ENCODE results near the gene FBXW4.
A peak's percentile ranks its signal among the peaks of the same experiment; 100 is the strongest.

Gene FBXW4

GRCh38 chr10:101573885-101574753 lies 120.9 kb downstream of the FBXW4 start:
- DNase-seq = no peak
- in situ Hi-C loops (cut with MboI; ENCODE audit: low pct_unique_long_range_greater_than_20kb, low sequenced_read_pairs) = loop anchor here (25.0 kb wide), 1 partner anchor 287 kb away; no protein-coding TSS in a partner anchor

DNA sequence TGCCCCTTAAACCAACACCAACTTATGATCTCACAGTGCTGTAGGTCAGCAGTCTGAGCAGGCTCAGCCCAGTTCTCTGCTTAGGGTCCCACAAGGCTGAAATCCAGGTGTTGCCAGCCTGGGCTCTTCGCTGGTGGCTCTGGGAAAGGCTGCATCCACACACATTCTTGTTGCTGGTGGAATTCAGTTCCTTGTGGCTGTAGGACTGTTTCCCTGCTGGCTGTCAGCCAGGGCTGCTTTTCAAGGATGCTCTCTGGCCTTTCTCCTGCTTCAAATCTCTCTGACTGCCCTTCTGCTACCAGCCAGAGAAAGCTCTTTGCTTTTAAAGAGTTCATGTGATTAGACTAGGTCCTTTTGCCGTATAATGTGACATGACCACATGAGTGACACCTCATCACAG lies 122.2 kb downstream of the FBXW4 start:
- in situ Hi-C loops (cut with MboI; ENCODE audit: low pct_unique_long_range_greater_than_20kb, low sequenced_read_pairs) = loop anchor here (25.0 kb wide), 1 partner anchor 285 kb away; no protein-coding TSS in a partner anchor

GRCh38 chr10:101572126-101572525 lies 122.8 kb downstream of the FBXW4 start:
- DNase-seq = no peak
- in situ Hi-C loops (cut with MboI; ENCODE audit: low pct_unique_long_range_greater_than_20kb, low sequenced_read_pairs) = loop anchor here (25.0 kb wide), 1 partner anchor 285 kb away; no protein-coding TSS in a partner anchor

More for the DNA sequence above, 122.2 kb downstream of the FBXW4 start:
- DNase-seq = no peak

GRCh38 chr10:101571271-101571925 lies 123.6 kb downstream of the FBXW4 start:
- in situ Hi-C loops (cut with MboI; ENCODE audit: low pct_unique_long_range_greater_than_20kb, low sequenced_read_pairs) = loop anchor here (25.0 kb wide), 1 partner anchor 284 kb away; no protein-coding TSS in a partner anchor
- DNase-seq = no peak

DNA sequence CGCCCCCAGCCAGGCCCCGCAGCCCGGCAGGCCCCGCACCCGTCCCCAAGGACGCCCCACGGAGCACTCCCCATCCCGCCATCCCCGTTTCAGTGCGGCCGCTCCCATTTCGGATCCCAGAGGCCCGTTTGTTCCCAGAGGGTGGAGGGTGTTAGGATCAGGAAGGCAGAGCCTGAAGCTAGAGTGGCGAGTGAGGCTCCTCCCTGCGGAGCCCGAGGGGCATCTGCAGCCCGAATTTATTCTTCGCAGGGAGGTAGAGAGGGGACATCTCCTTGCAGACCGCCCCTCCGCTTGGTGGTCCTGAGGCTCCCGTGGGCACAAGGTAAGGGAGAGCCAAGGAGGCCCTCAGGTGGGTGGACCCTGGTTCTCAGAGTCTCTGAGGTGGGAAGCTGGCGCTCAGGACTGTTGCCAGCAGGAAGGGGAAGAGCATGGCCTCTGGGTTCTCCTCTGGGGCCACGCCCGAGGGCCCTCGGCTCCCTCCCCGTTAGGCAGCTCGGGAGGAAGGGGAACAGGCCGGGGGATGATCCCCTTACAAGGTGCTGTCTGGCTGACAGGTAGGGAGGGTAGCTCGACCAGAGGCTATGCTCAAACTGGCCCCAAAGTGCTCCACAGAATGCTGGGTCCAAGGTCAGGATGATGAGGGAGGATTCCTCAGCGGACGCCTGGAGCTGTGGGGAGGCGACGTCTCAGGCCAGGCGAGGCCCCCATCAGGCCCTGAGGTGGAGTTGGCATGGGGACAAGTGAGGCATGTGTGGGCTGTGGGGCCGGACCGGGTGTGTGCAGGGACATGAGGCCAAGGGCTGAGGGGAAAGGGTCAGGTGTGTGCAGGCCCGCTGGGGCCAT lies 124.3 kb downstream of the FBXW4 start:
- peak; percentile 58 for DNase-seq

DNA sequence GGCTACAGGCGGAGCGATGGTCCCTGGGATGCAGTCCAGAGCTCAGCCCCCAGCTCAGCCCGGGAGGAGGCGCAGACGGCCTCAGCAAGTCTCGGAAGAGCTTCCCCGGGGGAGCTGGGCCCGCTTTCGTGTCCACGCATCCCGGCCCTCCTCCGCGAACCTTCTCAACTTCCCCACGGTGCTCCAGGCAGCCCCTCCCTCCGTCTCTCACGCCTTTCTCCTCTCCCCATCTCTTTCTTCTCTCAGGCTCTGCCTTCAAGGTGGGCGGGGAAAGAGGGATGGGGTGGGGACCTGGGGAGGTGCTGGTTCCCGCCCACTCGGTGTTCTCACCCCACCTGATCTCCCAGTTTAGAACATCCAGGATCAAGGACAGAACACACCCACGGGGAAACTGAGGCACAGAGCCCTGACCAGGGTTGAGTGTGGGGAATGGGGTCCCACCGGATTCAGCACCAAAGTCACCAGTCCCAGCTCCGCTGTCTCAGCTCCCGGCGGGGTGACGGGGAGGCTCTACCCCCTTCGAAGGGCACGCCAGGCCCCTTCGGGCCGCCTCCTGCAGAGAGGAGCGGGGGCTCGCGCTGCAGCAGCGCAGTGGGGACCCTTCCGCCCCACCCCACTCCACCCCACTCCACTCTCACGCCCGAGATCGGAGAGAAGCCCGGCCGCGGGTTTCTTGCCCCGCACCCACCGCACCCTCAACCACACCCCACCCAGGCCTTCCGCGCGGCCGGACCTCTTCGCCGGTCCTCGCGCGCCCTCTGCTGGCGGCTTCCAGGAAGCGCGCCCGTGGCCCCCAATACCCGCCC lies 125.1 kb downstream of the FBXW4 start:
- in situ Hi-C loops (cut with MboI; ENCODE audit: low pct_unique_long_range_greater_than_20kb, low sequenced_read_pairs) = loop anchor here (25.0 kb wide), 1 partner anchor 283 kb away; no protein-coding TSS in a partner anchor
- DNase-seq = peak; percentile 82

More for the DNA sequence above, 124.3 kb downstream of the FBXW4 start:
- in situ Hi-C loops (cut with MboI; ENCODE audit: low pct_unique_long_range_greater_than_20kb, low sequenced_read_pairs) = loop anchor here (25.0 kb wide), 1 partner anchor 283 kb away; no protein-coding TSS in a partner anchor

DNA sequence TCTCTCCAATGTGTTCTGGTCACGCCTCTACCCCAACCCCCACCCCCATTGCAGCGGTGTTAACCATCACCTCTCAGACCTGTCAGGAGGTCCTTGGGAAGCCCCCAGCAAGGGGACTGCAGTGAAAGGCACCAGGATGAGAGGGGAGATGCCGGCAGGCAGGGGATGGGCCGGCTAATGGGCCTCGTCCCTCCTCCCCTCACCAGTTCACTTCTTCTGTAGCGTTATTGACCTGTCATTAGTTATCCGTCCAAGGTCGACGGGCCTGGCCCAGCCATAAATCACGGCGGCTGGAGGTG lies 125.7 kb downstream of the FBXW4 start:
- in situ Hi-C loops (cut with MboI; ENCODE audit: low pct_unique_long_range_greater_than_20kb, low sequenced_read_pairs) = loop anchor here (25.0 kb wide), 1 partner anchor 282 kb away; no protein-coding TSS in a partner anchor
- no peak for DNase-seq

DNA sequence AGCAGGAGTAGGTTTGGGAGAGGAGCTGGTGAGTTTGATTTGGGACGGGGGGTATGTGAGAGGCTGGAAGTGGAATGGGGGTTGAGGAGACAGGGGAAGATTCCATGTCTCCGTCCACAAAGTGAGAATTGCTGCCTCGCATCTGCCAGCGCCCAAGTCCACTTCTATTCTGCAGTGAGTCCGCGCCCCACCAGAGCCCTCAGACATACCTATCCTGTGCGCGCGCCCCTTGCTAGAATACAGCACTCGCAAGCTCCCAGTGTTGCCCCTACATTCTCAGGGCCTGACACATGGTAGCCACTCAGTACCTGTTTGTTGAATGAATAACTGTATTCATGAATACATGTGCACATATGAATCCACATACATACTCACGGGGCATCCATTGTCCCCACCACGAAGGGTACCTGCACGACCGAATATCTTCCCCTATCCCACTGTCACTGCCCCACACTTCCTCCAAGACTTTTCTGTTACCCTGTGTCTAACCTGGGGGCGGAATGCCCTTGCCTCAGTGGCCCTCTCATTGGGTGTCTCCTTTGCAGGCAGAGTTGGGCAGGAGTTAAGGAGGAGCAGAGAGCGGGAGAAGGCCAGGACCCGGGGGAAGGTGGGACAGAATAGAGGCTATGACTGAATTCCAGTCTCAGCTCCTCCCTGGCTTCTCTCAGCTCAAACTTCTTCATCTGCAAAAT lies 126.8 kb downstream of the FBXW4 start:
- in situ Hi-C loops (cut with MboI; ENCODE audit: low pct_unique_long_range_greater_than_20kb, low sequenced_read_pairs) = loop anchor here (25.0 kb wide), 1 partner anchor 281 kb away; no protein-coding TSS in a partner anchor
- no peak for DNase-seq

DNA sequence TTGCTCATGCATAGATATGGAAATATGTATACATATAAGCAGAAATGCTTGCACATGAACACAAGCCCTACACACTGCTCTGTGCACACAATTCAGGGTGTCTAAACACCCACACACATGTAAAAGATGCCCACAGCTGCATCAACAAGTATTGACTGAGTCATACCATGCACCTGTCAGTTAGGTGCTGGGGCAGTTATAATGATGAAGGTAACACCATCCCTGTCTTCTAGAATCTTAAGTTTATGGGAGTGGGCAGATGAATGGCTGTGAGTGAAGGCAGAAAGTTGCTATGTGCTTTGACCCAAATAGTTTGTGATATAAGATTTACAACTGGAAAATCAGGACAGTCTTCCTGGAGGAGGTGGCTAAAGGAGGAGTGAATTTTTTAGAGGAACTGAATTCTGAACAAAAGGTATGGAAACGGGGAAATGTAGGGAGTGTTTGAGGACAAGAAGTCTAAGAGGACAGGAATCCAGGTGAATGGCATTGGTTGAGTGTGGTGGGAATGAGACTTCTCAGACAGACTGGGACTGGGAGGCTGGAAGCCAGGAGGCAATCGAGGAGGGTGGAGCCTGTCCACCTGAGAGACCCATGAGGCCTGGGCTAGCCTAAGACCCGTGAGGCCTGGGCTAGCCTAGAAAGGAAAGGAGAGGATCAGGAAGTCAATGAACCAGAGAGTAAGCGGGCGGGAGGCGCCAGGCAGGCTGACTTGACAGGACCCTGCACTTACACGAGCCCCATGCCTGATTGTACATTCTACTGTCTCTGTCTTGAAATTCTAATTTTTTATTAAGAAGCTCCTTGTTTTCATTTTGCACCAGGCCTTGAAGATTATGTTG lies 127.6 kb downstream of the FBXW4 start:
- in situ Hi-C loops (cut with MboI; ENCODE audit: low pct_unique_long_range_greater_than_20kb, low sequenced_read_pairs) = loop anchor here (25.0 kb wide), 1 partner anchor 280 kb away; no protein-coding TSS in a partner anchor
- DNase-seq = peak; percentile 20

DNA sequence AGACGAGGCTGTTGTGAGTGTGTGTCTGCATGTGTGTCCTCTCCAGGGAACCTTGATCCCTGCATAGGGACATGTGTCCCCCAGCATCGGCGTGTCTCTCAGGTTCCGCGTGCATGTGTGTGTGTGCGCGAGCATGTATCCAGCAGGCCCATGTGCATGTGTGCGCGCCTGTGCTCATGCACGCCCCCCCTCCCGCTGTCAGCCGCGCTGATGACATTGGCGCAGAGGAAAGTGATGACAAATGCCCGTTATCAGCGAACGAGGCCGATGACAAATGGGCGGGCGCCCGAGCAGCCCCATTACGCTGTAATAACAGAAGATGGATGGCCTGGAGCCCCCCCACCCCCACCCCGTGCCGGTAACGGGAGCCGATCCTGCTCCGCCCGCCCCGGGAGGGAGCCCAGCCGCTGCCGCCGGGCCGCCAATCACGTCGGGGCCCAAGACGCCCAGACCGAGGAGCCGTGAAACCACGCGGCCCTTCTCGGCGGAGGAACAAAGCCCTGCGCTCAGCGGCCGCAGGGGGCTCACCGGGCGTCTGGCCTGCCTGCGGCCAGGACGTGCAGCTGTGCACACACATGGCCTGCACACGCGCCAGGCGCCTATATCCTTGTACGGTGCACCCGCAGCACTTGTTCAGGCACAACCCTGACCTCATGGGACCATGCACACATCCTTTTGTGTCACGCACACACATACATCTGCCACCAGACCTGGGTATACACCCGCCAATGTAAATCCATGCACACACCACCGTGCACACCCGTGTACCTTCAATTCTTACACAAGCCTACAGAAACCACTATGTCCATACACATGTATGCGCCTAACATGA lies 128.4 kb downstream of the FBXW4 start:
- in situ Hi-C loops (cut with MboI; ENCODE audit: low pct_unique_long_range_greater_than_20kb, low sequenced_read_pairs) = loop anchor here (25.0 kb wide), 1 partner anchor 279 kb away; no protein-coding TSS in a partner anchor
- DNase-seq = no peak

GRCh38 chr10:101565936-101566332 lies 129.0 kb downstream of the FBXW4 start:
- no peak for DNase-seq
- in situ Hi-C loops (cut with MboI; ENCODE audit: low pct_unique_long_range_greater_than_20kb, low sequenced_read_pairs) = loop anchor here (25.0 kb wide), 1 partner anchor 279 kb away; no protein-coding TSS in a partner anchor

- in situ Hi-C loops (cut with MboI; ENCODE audit: low pct_unique_long_range_greater_than_20kb, low sequenced_read_pairs) = loop anchor here (25.0 kb wide), 1 partner anchor 278 kb away; no protein-coding TSS in a partner anchor
- DNase-seq = no peak
Observed at GRCh38 chr10:101565370-101565900, 129.5 kb downstream of the FBXW4 start.

DNA sequence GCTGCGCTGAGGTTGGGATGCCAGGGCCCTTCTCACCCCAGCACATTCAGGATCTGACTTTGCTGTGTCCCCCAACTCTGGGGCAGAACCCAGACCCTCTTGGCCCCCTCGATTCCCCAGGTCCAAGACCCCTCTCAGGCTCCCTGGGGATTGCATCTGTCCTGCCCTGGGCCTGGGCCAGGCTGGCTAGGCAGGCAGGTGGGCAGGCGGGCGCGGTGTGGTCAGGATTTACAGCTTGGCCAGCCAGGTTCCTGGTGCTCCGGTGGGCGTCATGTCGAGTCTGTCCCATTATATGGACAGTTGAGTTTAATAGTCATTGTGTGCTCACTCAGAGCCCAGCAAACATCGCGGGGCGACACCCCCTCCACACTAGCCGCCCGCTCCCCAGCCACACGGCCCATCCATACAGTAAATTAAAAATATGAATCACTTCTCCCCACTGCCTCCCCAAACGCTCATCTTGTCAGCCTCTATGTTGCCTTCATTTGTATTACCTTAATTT lies 130.4 kb downstream of the FBXW4 start:
- DNase-seq = no peak
- in situ Hi-C loops (cut with MboI; ENCODE audit: low pct_unique_long_range_greater_than_20kb, low sequenced_read_pairs) = loop anchor here (25.0 kb wide), 1 partner anchor 277 kb away; no protein-coding TSS in a partner anchor

GRCh38 chr10:101563497-101564040 lies 131.4 kb downstream of the FBXW4 start:
- DNase-seq = no peak
- in situ Hi-C loops (cut with MboI; ENCODE audit: low pct_unique_long_range_greater_than_20kb, low sequenced_read_pairs) = loop anchor here (25.0 kb wide), 1 partner anchor 276 kb away; no protein-coding TSS in a partner anchor

DNA sequence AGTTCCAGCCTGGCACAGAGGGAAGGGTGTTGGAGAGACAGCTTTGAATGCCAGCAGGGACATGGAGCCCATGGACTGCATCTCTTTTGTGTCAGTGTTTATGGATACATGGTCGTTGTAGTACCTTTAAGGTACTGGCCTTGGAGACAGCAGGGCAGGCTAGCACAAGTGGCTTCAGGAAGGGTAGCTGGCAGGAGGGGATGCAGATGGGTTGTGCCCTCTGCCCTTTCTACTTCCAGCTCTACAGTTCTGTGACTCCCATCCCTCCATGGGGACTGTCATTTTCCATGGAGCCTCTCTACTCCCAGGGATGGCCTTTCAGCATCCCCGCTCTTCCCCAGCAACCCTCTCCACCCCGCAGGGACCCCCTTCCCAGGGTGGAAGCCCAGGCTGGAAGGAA lies 132.0 kb downstream of the FBXW4 start:
- DNase-seq = no peak
- in situ Hi-C loops (cut with MboI; ENCODE audit: low pct_unique_long_range_greater_than_20kb, low sequenced_read_pairs) = loop anchor here (25.0 kb wide), 1 partner anchor 276 kb away; no protein-coding TSS in a partner anchor
